OCI-LY1 (cell line): ENCODE results near the gene KDM4B.

Source experiments
- CTCF ChIP-seq: fragments of 200-600 bp; sonication (generic), shearing (Covaris generic); IDR thresholded peaks from 2 replicates; pipeline ENCODE4 v1.5.1; 2017; ENCODE audit warnings: mild to moderate bottlenecking, antibody characterized with exemption, low read length, moderate library complexity, mixed read lengths
- EZH2 ChIP-seq: fragments of 200-600 bp; sonication (generic), shearing (Covaris generic); IDR thresholded peaks from 2 replicates; pipeline ENCODE4 v1.8.0; 2017; ENCODE audit warnings: borderline replicate concordance, mixed run types, mild to moderate bottlenecking, antibody characterized with exemption, low read length, moderate library complexity, mixed read lengths

DNA sequence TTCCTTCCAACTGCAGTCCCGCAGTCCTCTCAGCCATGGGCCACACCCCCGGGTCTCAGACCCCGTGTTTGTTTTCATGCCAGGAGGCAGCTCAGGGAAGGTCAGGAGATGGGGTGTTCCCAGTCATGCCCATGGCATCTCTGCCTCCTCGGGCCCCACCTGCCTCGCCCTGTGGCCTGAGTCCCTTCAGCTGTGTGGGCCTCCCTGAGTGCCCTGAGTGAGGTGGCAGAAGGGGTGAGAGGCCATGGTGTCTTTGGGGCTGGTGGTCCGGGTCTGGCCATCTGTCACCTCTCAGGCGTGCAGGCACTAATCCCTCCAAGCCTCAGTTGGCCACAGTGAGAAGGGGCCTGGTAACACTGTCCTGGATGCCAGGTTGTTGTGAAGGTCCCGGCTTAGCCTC lies 10.9 kb upstream of the KDM4B start:
- no peak for TF ChIP-seq CTCF
- TF ChIP-seq EZH2 = no peak
